NCI-H2227 (cell line): ENCODE measurements around the gene MICB.
"Not testable (repeated sequence)": the region's sequence is repeated elsewhere in the genome, so short reads cannot be mapped to it uniquely, and the experiment has no call there.

ENCODE experiments used
- DNase-seq: peaks from one replicate; lab custom pipeline; 2025; ENCODE audit not compliant: unreplicated experiment; lab: John Stamatoyannopoulos, UW

The MICB gene

GRCh38 chr6:31473780-31474761, 23.9 kb upstream of the MICB start:
- DNase-seq, result no peak

DNA sequence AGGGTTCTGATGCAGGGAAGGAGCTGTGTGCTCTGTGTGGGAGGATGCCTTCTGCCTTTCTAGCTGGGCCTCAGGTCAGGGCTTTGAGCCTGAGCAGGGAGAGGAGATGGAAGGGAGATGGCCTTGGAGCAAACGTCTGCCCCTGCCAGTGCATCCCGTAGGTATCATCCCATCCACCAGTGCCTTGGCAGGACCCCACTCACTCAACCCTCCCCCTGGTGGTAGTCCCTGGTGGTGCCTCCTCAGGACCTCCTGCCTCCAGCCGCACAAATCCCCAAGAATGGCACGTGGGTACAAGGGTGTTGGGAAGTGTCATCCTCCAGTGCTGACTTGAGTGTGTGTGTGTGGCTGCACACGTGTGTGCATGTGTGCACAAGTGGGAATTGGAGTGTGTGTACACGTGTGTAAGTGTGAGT, 23.1 kb upstream of the MICB start:
- no peak for DNase-seq

- no peak for DNase-seq
Observed at GRCh38 chr6:31476515-31477139, 21.3 kb upstream of the MICB start.

DNA sequence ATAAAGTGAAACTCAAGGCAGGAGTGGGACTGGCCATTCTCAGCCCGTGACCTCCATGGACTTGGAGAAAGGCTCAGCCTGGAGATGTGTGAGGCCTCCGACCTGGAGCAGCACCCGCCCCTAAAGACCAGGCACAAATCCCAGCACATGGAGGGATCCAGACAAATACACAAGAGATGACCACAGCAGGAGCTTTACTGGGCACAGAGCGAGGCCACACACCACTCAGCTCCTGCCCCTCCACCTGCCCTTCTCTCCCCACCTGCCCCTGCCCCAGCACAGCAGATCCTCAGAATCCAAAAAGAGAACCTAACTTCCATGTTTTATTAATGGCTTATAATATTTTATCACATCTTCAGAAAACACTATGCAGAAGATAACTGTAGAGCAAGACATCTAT, 20.4 kb upstream of the MICB start:
- DNase-seq, result no peak

GRCh38 chr6:31478186-31478950, 19.6 kb upstream of the MICB start:
- DNase-seq, result no peak

DNA sequence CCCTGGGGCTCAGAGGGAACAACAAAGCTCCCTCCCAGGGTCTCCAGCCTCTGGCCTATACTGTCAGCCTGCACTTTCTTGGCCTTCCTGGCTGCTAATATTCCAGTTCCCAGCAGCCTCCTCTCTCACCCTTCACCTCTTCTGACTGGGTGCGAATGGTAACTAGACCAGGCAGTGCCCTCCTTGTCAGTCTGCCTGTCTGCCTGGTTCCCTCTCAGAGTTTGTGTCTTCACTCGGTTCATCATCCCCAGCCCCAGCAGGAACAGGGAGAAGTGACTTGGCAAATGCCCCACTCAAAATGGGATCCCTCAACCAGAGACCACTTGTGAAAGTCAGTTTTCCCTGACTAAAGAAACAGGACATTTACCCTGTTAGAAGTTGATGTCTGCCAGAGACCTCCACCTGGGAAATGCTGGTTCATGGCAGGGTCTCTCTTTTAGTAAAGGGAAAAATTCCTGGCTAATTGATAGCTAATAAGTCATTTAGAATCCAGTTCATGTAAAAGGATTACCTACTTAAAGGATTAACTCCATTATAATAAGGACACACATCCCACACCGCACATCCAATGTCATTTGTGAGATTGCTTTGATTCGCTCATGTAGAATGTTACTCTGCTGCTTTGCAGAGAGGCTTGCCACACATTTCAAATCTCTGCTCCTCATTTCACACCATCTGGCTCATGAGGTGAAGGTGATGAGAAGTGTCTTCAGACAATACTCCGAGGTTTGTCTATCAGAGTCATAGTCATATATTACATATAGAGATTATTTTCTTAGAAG, 18.6 kb upstream of the MICB start:
- no peak for DNase-seq

DNA sequence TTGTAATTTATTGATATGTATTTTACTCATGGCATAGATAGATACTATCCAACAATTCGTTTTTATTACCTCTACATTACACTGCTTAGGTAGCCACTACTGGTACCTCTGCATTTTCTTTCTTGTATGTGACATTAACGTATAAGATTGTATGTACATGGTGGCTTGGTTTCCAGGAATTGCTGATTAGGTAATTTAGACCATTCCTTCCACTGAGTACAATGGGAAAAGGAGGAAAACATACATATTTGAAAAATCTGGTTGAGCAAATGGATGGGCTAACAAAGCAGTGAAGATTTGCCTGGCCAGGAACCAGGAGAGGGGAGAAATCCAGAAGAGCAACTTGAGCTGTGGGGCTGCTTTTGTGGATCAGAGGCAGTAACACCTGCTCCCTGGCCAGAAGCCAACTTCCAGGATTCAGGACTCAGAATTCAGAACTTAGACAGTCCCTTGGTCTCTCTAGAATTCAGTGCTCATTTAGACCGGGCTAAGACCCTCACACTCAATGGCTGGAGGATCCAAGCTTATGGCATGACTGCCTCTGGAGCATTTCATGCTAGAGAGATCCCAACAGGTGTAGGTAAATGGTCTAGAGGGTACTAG, 17.9 kb upstream of the MICB start:
- DNase-seq, result no peak

DNA sequence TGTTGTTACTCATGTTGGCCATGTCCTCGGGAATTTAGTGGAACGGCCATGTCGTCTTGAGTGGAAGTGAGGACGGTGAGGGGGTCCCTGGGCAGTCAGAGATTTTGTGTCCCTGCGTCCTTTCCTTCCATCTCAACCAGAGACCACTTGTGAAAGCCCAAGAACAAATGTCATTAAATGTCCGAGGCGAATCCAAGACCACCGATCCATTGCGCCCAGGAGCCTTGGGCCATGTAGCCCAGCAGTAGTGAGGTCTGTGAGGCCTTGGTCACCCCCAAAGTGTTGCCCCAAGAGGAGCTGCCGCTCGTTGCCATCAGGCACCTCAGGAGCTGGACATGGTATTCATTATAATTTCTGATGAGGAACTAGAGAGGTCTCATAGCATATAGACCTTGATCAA, 17.4 kb upstream of the MICB start:
- DNase-seq, result no peak

DNA sequence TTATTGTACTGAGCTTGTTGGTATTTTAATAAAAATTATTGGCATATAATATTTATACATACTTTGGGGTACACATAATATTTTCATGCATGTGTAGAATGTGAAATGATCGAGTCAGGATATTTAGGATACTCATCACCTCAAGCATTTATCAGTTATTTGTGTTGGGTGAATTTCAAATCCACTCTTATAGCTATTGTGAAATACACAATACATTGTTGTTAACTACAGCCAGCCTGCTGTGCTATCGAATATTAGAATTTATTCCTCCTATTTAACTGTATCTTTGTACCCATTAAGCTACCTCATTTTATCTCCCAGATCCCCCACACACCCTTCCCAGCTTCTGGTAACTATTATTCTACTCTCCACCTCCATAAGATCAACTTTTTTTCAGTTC, 14.6 kb upstream of the MICB start:
- DNase-seq, result no peak

GRCh38 chr6:31485055-31485454, 12.9 kb upstream of the MICB start:
- no peak for DNase-seq

- DNase-seq, result not testable (repeated sequence)
Observed at GRCh38 chr6:31486065-31486837, 11.7 kb upstream of the MICB start.

DNA sequence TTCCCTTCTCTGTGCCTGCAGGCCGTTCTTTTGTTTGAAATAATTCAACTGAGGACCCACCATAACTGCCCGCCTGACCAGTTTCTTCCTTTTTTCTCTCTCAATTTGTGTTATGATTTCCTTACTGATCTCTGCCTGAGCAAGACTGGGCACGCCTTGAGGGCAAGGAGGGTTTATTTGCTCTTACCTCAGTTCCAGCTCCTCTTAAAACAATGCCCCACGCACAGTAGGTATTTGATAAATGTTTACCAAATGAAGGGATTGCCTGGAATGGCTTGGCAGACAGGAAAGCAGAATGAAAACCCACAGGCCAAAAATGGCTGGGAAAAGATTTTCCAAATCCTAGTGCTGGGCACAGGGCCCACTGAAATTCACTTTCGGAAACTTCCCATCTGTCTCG, 10.3 kb upstream of the MICB start:
- DNase-seq, result not testable (repeated sequence)

- DNase-seq, result no peak
Observed at GRCh38 chr6:31489086-31489485, 8.9 kb upstream of the MICB start.

- no peak for DNase-seq
Observed at GRCh38 chr6:31490115-31490873, 7.7 kb upstream of the MICB start.

DNA sequence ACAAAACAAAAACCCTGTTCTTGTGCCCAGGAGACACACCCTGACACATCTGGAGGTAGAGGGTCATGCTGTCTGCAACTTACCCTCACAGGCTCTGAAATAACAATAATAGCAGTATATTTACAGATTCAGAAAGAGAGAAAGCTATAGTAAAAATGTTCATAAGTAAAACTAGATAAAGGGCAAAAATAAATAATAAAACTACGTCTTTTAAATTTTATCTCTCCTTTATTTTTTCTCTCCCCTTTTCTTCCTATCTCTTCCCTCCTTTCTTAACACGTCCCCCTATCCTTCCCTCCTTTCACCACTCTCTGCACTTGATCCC, 4.4 kb upstream of the MICB start:
- DNase-seq, result not testable (repeated sequence)

DNA sequence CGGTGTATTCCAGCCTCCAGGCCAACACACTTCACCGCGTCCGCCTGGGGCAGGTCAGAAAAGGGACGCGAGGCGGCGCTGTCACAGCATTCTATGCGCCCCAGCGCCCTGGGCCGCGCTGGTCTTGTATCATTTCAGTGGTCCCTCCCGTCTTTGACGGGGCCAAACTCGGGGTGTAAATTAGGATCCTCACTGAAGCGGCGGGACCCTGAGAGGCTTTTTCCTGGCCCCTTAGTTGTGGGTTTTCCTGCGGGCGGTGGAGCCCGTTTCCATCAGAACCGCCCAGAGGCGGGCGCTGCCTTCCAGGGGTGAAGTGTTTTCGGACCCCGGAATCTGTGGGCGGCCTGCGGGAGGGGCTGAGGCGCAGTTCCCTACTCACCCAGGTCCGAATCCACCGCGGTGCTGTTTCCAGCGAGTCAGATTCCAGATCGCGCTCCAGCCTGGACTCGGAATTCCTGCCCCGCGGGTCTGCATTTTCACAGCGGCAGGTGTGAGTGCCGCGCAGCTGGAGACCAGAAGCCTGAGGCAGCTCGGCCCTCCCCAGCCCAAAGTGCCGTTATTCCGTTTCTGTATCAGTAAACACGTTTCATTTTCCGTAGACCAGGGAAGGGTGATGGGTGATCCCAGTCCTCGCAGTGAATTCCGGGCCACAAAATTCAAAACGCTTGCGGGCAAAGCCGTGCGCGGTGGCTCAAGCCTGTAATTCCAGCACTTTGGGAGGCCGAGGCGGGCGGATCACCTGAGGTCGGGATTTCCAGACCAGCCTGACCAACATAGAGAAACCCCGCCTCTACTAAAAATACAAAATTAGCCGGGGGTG, 3.9 kb upstream of the MICB start:
- peak; percentile 87 for DNase-seq

DNA sequence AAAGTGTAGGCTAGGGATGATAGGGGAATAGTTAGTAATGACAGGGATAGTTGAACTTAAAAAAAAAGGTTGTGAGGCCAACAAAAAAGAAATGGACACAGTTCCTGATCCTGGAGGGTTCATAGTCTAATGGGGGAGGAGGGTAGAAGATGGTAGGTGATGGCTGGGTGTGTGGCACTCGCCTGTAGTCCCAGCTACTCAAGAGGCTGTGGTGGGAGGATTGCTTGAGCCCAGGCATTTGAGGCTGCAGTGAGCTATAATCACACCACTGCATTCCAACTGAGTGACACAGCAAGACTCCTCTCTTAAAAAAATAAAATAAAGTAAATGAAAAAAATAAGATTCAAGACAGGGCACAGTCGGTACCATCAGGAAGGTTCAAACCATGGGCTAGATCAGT, 2.4 kb upstream of the MICB start:
- no peak for DNase-seq

- not testable (repeated sequence) for DNase-seq
Observed at GRCh38 chr6:31496826-31497225, 1.1 kb upstream of the MICB start.
